Measurements from ENCODE around the gene GPRC5A. TPM values are rescaled to one million over a fixed set of nuclear protein-coding genes. Genes with fewer than 3 reads are reported as not detected.
A peak's percentile ranks its signal among the peaks of the same experiment; 100 is the strongest.

Gene GPRC5A
- total RNA-seq, 1 experiment from 2014 or later = 742 TPM

DNA sequence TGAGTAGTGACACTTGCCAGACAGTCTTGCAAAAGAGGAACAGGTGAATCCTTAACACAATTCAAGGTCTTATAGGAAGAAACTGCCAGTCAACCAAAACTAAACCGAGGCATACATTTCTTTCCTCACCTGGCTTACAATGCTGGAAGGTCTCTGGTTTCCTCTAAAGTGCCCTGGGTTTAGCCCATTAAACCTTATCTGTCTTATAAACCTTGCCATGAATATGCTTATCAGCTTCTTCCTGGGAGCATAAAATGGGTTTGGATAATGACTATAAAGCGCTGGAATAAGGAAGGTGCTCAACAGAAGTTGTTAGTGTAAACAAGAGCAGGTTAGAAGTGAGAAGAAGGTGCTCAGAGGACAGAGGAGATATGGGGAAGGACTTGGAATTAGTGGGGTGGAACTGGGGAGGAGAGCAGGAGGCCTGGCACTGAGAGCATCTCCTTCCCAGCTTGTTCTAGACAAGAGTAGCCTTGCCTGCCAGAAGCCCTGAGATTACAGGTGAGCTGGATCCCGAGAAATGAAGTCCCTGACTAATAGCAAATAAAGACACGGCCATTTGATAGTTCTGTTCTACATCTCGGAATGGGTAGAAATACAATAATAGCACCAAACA lies 14.1 kb upstream of the GPRC5A start:
- intact Hi-C loops (cut with micrococcal nuclease; ENCODE audit: unreplicated experiment) = no loop called here
- DNase-seq = no peak
- BruUV-seq (replicated peaks) = no TSS peak
- TF ChIP-seq, protein P1, sequence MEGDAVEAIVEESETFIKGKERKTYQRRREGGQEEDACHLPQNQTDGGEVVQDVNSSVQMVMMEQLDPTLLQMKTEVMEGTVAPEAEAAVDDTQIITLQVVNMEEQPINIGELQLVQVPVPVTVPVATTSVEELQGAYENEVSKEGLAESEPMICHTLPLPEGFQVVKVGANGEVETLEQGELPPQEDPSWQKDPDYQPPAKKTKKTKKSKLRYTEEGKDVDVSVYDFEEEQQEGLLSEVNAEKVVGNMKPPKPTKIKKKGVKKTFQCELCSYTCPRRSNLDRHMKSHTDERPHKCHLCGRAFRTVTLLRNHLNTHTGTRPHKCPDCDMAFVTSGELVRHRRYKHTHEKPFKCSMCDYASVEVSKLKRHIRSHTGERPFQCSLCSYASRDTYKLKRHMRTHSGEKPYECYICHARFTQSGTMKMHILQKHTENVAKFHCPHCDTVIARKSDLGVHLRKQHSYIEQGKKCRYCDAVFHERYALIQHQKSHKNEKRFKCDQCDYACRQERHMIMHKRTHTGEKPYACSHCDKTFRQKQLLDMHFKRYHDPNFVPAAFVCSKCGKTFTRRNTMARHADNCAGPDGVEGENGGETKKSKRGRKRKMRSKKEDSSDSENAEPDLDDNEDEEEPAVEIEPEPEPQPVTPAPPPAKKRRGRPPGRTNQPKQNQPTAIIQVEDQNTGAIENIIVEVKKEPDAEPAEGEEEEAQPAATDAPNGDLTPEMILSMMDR (IDR thresholded peaks at IDR 0.05; ENCODE audit: unreplicated experiment) = no peak
- H3K36me3 Mint-ChIP-seq (ENCODE audit: insufficient read depth, unreplicated experiment) = peaks cover 45% of the 10 kb centered on the region
- peak overlapping the region; percentile 82 for H3K27ac Mint-ChIP-seq (ENCODE audit: unreplicated experiment)
- peak overlapping the region; percentile 46 for H3K4me3 Mint-ChIP-seq (ENCODE audit: low read depth, unreplicated experiment)
- no peaks in the 10 kb centered on the region for H3K27me3 Mint-ChIP-seq (ENCODE audit: unreplicated experiment)
- H3K9me3 Mint-ChIP-seq (ENCODE audit: low read depth, unreplicated experiment) = no peaks in the 10 kb centered on the region
- CTCF ChIA-PET = interaction anchor here (0.5 to 1.8 kb wide), 5 partner anchors 14 to 571 kb away, joined by 3 to 4 read pairs (median 3); partner anchors contain the start of gene GPRC5A
- peaks cover 89% of the 10 kb centered on the region for H3K4me1 Mint-ChIP-seq (ENCODE audit: low read depth, unreplicated experiment)

DNA sequence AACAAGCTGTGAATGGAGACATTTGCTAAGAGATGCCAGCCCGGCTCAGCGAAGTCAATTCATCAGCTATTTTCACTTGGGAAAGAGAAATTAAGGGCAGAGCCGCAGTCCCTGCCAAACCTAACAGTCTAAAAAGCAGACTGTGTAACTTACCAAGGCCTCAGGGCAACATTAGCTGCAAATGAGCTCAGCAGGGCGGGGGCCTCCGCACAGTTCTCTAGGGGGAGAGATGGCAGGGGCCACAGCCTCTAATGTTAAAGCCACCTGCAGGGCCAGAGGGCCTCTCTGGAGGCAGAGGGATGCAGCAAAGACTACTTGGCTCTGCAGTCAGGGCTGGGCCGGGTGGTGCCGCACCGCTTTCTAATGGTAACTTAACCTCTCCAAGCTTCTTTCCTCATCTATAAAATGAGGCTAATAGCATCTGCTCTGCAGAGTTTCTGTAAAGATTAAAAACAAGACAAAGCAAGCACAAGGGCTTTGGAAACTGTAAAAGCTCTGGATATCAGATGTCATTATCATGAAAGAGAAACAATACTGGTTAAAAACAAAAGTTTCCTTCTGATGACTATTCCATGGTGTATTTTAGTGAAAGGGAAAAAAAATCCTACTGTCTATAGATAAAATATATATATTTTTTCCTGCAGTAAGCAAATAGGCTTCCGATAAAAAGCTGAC lies 13.4 kb upstream of the GPRC5A start:
- CTCF ChIA-PET = interaction anchor here (0.5 to 1.8 kb wide), 5 partner anchors 13 to 1906 kb away, joined by 3 to 4 read pairs (median 3); partner anchors contain the start of gene GPRC5A
- intact Hi-C loops (cut with micrococcal nuclease; ENCODE audit: unreplicated experiment) = no loop called here
- Mint-ChIP-seq H3K4me3 (ENCODE audit: low read depth, unreplicated experiment) (peak overlapping the region; percentile 46), H3K4me1 (ENCODE audit: low read depth, unreplicated experiment) (peaks cover 89% of the 10 kb centered on the region), H3K27me3 (ENCODE audit: unreplicated experiment) (no peaks in the 10 kb centered on the region), H3K9me3 (ENCODE audit: low read depth, unreplicated experiment) (no peaks in the 10 kb centered on the region), H3K36me3 (ENCODE audit: insufficient read depth, unreplicated experiment) (peaks cover 41% of the 10 kb centered on the region), H3K27ac (ENCODE audit: unreplicated experiment) (peak overlapping the region; percentile 82)
- no TSS peak for BruUV-seq (replicated peaks)
- TF ChIP-seq, protein P1 (IDR thresholded peaks at IDR 0.05; ENCODE audit: unreplicated experiment) = no peak
- DNase-seq = no peak

DNA sequence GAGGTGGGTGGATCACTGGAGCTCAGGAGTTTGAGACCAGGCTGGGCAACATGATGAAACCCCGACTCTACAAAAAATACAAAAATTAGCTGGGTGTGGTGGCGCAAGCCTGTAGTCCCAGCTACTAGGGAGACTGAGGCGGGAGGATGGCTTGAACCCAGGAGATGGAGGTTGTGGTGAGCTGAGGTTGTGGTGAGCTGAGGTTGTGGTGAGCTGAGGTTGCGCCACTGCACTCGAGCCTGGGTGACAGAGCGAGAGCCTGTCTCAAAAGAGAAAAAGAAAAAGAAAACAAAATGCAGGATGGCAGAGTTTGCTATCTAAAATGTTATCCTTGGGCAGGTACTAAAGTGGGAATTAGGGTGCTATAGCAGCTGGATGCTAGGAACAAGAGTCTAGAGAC lies 10.8 kb upstream of the GPRC5A start:
- no TSS peak for BruUV-seq (replicated peaks)
- DNase-seq = no peak
- H3K4me1 Mint-ChIP-seq (ENCODE audit: low read depth, unreplicated experiment) = peaks cover 92% of the 10 kb centered on the region
- peak overlapping the region; percentile 92 for H3K27ac Mint-ChIP-seq (ENCODE audit: unreplicated experiment)
- no peaks in the 10 kb centered on the region for H3K27me3 Mint-ChIP-seq (ENCODE audit: unreplicated experiment)
- intact Hi-C loops (cut with micrococcal nuclease; ENCODE audit: unreplicated experiment) = no loop called here
- H3K4me3 Mint-ChIP-seq (ENCODE audit: low read depth, unreplicated experiment) = no peak overlapping the region
- TF ChIP-seq, protein P1 (IDR thresholded peaks at IDR 0.05; ENCODE audit: unreplicated experiment) = no peak
- peaks cover 52% of the 10 kb centered on the region for H3K36me3 Mint-ChIP-seq (ENCODE audit: insufficient read depth, unreplicated experiment)
- no peaks in the 10 kb centered on the region for H3K9me3 Mint-ChIP-seq (ENCODE audit: low read depth, unreplicated experiment)
- CTCF ChIA-PET = interaction anchor here (0.5 to 1.7 kb wide), 6 partner anchors 8 to 1084 kb away, joined by 3 to 7 read pairs (median 4); no protein-coding TSS in a partner anchor

DNA sequence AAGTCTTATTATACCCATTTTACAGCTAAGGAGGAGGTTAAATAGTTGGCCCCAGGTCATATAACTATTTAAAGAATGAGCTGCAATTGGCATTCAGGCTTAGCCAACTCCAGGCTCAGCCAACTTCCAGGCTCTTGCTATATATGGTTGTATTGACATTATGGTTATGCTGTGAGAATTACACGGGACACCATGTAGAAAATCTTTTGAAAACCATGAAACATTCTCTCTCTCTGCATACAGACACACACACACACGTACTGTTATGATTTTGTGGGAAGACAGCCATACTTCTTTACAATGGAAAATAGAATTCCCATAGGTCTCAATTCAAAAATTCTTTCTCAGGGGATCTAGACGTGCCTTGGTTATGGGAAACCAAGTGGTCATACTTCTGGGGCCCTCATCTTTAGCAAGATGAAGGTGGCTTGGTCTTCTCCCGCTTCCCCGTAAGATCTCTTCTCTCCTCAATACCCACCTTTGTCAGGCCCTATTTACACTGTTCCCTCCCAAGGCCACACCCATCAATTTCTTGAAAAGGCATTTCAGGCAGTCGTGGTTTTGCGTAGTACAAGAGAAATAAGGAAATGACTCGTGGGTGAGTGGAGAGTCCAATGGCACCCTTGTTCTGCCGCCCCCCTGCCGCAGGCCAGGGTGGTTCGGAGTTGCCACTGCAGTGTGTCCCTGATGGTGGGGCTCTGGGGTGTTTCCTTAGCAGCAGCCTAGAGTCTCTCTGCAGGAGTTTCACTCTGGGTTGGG lies 10.0 kb upstream of the GPRC5A start:
- peak overlapping the region; percentile 92 for H3K27ac Mint-ChIP-seq (ENCODE audit: unreplicated experiment)
- H3K4me1 Mint-ChIP-seq (ENCODE audit: low read depth, unreplicated experiment) = peaks cover 93% of the 10 kb centered on the region
- H3K27me3 Mint-ChIP-seq (ENCODE audit: unreplicated experiment) = no peaks in the 10 kb centered on the region
- intact Hi-C loops (cut with micrococcal nuclease; ENCODE audit: unreplicated experiment) = no loop called here
- H3K36me3 Mint-ChIP-seq (ENCODE audit: insufficient read depth, unreplicated experiment) = peaks cover 54% of the 10 kb centered on the region
- no peaks in the 10 kb centered on the region for H3K9me3 Mint-ChIP-seq (ENCODE audit: low read depth, unreplicated experiment)
- CTCF ChIA-PET = interaction anchor here (0.7 to 1.7 kb wide), 4 partner anchors 9 to 101 kb away, joined by 3 to 7 read pairs (median 3); no protein-coding TSS in a partner anchor
- no TSS peak for BruUV-seq (replicated peaks)
- DNase-seq = peak; percentile 81
- TF ChIP-seq, protein P1 (IDR thresholded peaks at IDR 0.05; ENCODE audit: unreplicated experiment) = no peak
- peak overlapping the region; percentile 65 for H3K4me3 Mint-ChIP-seq (ENCODE audit: low read depth, unreplicated experiment)
